HG02840 (cell line): Measurements from ENCODE around the gene PSENEN.
A peak's percentile ranks its signal among the peaks of the same experiment; 100 is the strongest.
"Not testable (repeated sequence)": the region's sequence is repeated elsewhere in the genome, so short reads cannot be mapped to it uniquely, and the experiment has no call there.

Experiments used
- ATAC-seq: cut with Tn5 transposase; IDR thresholded peaks from one replicate; pipeline ENCODE4 v1.9.1; 2021; ENCODE audit warnings: mild to moderate bottlenecking, moderate library complexity, moderate number of reproducible peaks; ENCODE audit not compliant: unreplicated experiment, low FRiP score

The PSENEN gene

DNA sequence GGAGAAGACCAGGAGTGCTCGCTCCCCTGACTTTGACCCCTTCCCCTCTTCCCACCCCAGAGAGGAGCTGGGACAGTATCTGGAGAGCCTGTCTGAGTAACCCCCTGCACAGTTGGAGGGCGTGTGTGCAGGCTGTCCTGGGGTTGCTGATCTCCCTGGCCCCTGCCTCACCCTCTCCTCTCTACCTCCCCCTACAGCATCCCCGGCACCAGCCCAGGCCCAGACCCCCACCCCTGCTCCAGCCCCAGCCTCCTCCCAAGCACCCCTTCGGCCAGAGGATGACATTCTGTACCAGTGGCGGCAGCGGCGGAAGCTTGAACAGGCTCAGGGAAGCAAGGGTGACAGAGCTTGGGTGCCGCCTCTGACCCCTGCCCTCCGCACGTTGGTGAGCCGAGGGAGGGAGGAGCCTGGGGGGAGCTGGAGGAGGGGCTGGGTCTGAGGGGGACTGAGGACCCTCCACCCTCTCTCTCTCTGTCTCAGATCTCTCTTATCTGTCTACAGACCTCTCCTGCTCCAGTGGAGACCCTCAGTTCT is 21.2 kb downstream of the PSENEN start:
- ATAC-seq, result no peak

DNA sequence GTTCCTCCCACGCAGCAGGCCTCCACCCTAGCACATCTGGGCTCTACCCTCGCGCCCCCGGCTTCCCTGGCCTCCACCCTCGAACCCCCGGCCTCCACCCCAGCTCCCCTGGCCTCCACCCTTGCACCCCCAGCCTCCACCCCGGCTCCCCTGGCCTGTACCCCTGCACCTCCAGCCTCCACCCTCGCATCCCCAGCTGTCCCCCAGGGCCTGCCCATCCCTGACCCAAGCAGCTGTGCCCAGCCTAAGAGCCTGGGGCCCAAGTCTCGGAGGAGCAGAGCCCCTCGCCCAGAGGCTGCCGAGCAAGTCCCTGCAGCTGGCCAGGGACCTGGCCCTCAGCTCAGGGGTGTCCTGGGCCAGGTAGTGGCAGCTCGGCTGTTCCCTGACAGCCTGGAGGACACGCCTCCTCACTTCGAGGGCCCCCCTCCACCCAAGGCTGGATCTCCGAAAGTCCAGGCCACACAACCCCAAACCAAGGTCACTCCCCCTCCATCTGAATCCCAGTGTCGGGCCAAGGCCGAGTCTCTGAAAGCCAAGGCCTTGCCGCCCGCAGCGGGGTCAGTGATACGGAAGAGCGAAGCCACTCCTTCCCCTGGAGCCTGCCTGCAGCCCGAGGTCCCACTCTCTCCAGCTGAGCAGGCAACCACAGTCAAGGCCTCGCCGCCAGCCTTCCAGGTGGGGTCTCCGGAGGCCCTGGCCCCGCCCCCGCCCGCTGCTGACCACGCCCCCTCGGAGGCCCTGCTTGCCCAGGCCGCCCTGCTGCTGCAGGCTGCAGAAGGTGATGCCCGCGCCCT is 22.0 kb downstream of the PSENEN start:
- no peak for ATAC-seq

DNA sequence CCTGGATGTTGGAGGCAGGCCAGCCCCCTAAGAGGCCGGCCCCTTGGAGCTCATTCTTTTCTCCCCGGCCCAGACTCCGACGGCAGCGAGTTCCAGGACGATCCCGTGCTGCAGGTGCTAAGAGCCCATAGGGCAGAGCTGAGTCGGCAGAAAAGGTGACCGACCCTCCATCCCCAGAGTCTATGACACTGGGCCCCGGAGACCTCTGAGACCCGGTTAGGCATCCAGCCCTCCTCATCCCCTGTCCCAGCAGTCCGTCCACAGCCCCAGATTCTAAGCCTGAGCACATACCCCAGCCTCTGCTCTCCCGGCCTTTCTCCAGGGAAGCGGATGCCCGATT is 22.6 kb downstream of the PSENEN start:
- no peak for ATAC-seq

DNA sequence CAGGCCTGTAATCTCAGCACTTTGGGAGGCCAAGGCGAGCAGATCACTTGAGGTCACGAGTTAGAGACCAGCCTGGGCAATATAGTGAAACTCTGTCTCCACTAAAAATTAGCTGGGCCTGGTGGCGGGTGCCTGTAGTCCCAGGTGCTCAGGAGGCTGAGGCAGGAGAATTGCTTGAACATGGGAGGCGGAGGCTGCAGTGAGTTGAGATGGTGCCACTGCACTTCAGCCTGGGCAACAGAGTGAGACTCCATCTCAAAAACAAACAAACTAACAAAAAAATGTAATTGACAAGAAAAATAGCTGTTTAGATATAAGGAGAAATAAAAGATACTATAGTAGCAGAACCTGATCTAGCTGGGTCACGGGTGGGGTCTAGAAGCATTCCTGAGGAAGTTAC is 26.9 kb downstream of the PSENEN start:
- ATAC-seq, result not testable (repeated sequence)

DNA sequence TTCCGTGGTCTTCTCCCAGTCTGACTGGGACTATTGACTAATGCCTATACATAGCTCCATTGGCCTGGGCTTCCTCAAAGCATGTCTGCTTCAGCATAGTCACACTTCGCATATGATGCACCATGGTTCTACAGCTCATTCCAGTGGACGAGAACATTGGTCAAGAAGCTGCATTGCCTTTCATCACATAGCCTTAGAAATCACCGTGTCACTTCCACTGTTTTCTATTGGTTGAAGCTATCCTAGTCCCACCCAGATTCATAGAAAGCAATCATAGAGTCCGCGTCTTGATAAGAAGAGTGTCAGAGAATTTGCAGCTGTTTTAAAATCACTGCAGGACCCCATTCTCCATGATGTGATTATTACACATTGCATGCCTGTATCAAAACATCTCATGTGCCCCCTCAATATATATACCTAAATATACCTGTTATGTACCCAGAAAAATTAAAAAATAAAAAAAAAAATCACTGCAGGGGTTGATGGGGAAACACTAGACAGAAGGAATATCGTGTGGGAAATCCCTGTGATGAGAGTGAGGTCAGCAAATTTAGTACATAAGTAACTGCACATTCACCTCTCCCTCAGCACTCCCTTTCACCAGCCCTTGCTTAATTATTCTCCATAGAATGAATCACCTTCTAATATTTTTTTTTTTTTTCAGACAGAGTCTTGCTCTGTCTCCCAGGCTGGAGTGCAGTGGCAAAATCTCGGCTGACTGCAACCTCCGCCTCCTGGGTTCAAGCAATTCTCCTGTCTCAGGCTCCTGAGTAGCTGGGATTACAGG is 27.8 kb downstream of the PSENEN start:
- ATAC-seq, result no peak

DNA sequence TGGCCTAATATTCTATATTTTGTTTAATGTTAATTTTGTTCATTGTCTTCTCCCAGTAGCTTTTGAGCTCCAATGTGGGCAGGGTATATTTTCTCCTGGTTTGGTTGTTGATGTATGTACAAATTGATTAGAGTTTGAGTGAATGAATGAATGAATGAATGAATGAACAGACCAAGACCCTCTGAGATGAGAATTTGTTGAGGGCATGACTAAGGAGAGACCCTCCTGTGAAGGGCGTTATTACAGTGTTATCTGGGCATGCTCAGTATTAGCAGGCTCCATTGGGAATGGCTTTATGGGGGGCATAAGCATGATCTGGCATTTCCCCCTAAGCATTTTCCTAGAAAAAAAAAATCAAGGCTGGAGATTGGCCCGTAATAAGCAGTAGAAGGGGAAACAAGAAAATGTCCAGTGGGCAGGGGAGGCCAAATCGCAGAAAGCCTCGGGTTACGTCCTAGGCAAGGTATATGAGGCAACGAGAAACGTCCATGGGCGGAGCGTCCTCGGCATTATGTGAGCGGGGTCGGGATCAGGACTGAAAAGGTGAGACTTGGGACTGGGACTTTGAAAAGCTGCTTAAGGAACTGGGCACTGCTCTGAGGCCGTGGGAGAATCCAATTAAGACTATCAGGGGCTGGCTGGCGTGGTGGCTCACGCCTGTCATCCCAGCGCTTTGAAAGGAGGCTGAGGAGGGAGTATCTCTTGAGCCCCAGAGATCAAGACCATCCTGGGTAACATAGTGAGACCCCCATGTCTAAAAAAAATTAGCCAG is 29.0 kb downstream of the PSENEN start:
- ATAC-seq, result no peak

DNA sequence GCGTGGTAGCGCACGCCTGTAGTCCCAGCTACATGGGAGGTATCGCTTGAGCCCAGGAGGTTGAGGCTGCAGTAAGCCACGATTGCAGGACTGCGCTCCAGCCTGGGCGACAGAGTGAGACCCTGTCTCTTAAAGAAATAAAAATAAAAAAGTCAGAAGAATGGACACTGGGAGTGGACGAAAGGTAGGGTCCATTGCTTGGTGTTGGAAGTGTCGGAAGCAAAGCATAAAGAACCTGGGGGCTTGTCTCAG is 29.5 kb downstream of the PSENEN start:
- no peak for ATAC-seq

DNA sequence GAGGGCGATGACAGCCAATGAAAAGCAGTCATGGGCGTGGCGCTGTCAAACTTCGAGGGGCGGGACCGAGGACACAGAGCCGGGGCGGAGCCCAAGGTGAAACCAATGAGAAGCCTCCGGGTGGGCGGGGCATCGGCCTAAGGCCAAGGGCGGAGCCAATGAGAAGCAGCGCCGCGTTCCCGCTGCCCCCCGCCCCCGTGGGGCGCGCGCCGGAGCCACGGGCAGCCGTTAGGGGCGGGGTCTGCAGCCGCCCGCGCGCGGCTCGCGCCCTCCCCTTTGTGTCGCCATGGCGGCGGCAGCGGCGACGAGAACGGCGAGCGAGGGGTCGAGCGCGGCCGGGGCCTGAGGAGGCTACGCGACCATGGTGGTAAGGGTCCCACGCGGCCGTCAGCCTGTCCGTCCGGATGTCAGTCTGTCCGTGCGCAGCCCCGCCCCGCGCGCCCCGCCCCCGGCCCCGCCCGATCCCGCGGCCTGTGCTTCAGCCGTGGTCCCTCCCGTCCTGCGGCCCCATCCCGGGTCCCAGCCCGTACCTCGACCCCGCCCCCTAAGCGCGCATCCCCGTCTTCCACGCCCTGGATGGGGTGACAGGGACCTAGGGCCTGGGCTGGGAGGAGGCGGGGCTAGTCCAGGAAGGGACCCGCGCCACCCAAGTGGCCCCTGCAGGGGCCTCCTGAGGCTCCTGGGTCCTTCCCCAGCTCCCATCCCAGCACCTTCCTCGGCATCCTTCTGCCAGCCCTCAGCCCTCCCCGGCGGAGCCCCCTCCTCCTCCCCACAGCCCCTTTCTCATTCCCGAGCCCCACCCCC is 30.0 kb downstream of the PSENEN start, which contains the start of gene ARHGAP33:
TSS of gene ARHGAP33 (plus strand) at position 267 of the 804 bp plus-strand sequence. CDS start at position 362, 95 bp downstream.
- ATAC-seq, result peak; percentile 91

DNA sequence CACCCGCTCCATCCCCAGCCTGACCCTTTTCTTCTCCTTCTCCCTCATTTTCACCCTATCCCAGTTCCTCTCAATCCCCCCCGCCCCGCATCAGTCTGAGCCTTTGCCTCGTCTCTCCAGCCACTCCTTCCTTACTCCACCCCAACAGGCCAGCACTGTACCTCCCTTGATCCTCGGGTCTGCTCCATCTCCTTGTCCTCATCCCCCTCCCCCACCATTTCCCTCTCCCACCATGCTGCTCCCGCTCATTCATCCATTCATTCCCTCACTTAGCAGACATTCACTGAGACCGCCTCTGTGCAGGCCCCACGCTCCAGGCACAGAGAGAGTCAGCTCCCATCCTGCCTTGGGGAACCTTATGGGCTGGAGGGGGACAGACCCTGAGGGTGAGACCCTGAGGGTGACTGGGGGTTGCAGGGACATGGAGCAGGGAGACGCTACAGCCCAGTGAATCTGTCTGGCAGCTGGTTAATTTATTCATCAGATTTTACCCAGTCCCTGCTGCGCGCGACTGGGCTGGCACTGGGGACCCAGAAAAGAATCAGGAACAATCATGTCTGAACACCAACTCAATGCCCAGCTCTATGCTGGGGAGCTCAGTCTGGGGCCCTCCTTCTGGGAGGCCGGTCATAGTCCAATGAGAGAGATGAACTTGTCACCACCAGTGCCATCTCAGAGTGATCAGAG is 30.8 kb downstream of the PSENEN start:
- ATAC-seq, result no peak

DNA sequence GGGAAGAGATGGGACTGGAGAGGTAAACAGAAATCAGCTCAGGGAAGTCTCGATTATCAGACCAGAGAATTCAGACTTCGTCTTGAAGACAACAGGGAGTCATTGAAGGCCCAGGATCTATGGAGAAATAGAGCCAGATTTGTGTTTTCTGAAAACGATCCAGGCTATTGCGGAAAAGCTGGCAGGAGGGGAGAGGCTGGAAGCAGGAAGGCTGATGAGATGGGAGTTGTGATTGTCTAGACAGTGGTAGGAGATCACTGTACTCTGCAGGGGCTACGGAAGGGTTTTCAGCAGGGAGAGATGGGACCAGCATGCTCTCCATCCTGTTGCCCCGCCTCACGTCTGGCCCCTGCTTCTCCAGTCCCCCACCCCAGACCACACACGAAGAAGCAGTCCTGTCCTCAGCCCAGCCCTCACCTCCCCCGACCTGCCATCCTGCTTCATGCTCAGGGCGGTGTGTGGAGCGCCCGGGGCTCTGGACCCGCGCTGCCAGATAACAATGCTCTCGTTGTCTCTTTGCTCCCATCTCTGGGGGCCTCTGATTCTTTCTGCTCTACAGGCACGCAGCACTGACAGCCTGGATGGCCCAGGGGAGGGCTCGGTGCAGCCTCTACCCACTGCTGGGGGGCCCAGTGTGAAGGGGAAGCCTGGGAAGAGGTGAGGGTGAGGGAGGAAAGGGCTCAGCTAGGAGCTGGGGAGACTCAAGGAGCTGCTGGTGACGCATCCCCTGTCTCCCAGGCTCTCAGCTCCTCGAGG is 31.8 kb downstream of the PSENEN start:
- no peak for ATAC-seq

DNA sequence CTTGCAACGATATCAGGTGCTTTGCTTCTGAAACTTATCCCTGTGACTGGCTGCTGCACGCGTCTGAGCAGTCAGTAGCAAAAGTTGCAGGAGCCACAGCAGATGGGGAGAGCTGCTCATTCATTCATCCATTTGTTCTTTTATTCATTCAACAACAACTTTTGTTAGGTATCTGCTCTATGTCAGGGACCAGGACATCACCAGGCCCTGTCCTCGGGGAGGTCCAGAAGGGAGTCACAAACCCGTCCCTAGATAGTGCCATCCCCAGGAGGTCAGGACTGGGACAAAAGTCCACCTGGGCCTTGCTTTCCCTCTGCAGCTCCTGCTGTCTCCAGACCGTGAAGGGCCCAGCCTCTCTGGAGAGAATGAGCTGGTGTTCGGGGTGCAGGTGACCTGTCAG is 32.5 kb downstream of the PSENEN start:
- ATAC-seq, result no peak

DNA sequence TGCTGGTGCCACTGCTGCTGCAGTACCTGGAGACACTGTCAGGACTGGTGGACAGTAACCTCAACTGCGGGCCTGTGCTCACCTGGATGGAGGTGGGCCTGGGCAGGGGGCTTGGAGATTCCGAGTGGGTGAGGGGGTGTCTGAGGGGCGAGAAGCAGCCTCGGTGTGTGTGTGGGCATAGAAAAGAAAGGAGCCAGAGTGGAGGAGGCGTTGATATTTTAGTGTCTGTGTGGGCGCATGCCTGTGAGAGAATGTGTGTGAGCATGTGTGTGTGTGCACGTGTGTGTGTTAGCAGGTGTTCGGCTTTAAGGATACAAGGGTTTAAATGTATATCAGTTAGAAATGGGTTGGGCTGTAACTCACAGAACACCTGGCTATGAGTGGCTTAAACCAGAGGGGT is 33.6 kb downstream of the PSENEN start:
- no peak for ATAC-seq

DNA sequence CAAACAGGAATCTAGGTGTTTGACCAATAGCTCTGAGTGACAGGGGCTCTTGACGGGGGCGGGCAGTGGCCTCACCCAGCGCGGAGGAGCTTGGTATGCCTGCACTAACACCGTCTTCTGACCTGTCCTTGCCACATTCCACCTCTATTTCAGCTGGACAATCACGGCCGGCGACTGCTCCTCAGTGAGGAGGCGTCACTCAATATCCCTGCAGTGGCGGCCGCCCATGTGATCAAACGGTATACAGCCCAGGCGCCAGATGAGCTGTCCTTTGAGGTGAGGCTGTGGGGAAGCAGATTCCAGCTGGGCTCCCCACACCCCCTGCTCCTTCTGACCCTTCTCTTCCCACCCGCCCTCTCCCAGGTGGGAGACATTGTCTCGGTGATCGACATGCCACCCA is 34.6 kb downstream of the PSENEN start:
- no peak for ATAC-seq

DNA sequence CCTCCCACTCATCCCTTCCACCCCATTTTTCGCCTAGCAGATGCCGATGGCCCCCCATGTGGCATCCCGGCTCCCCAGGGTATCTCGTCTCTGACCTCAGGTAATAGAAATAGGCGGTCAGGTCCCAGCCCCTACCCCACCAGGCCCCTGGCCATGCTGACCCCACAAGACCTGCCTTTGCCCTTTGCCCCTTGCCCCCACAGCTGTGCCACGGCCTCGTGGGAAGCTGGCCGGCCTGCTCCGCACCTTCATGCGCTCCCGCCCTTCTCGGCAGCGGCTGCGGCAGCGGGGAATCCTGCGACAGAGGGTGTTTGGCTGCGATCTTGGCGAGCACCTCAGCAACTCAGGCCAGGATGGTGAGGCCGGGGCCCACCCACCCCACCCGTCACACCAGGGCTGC is 35.3 kb downstream of the PSENEN start:
- ATAC-seq, result no peak

DNA sequence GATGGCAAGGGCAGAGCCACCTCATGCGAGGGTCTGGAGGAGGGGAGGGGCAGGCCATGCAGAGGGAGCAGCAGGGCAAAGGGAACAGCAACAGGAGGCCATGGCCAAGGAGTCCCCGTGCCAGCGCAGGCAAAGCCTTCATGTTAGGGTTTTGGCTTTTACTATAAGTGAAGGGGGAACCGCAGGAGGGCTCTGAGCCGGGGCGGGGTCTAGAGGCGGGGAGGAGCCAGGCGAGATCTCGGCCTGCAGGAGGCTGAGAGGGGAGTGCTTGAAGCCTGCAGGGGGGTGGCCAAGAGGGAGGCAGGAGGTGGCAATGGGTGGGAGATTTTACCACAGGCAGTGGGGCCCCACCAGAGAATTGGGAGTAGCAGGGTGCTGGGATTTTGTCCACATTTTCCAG is 36.2 kb downstream of the PSENEN start:
- ATAC-seq, result no peak

DNA sequence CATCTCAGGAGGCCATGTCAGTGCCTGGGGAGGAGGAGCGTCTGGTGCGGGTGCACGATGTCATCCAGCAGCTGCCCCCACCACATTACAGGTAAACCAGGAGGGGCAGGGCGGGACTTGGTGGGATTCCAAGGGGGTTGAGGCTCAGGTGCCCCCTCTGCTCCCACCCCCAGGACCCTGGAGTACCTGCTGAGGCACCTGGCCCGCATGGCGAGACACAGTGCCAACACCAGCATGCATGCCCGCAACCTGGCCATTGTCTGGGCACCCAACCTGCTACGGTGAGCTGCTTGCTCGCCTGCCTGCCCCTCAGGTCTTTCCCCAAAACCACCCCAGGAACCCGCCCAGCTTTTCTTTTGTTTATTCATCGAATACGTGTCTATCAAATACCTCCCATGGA is 37.1 kb downstream of the PSENEN start:
- no peak for ATAC-seq

DNA sequence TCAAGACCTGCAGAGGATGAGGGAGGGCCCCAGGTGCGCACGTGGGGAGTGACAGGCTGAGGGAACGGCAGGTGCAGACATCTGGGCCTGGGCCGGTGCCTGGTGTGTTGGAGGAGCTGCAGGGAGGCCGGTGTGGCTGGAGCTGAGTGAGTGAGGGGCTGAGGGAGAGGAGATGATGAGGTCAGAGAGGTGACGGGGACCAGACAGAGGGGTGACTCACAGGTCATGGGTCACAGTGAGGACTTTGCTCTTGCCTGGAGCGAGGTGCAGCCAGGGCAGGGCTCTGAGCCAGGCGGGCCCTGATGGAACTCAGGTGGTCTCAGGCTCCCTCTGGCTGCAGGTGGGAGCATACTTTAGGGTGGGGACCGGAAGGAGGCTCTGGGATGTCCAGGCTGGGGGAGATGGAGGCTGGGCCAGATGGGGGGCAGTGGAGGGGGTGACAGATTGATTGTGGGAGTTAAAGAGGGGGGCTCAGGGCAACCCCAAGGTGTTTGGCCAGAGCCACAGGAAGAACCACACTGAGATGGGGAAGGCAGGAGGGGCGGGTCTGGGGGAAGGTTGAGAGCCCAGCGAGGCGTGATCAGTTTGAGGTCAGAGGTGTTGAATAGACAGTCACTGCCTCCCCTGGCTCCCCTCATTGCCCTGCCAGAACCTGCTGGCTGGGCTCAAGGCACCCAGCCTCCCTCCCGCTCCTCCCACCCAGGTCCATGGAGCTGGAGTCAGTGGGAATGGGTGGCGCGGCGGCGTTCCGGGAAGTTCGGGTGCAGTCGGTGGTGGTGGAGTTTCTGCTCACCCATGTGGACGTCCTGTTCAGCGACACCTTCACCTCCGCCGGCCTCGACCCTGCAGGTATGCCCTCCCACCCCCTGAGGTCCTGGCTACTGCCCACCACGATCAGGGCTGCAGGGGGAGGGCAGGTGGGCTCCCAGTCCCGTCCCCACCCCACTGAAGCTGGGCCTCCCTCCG is 38.3 kb downstream of the PSENEN start:
- ATAC-seq, result no peak
